Cardiac atrium fibroblast (primary cell): ENCODE data around the gene LEFTY2. TPM values are rescaled to one million over a fixed set of nuclear protein-coding genes. Genes with fewer than 3 reads are reported as not detected.

Experiments
- total RNA-seq: library from RNA; depleted of rRNA; stranded (reverse); fragments of >200 nt; gene quantifications from 2 replicates; pipeline ENCODE4 v1.2.3, GENCODE V29; 2015

The LEFTY2 gene
- total RNA-seq = not detected in 2 replicates

GRCh38 chr1:225941187-225941941 is at the start of gene LEFTY2:
Gene LEFTY2, minus strand, starts transcription at chr1:225941220. Its CDS starts 80 bp downstream, at chr1:225941140.

GRCh38 chr1:225923692-225924555 is 17.1 kb downstream of the LEFTY2 start, which contains the start of gene PYCR2:
Gene PYCR2, minus strand, starts transcription at chr1:225924250. Its CDS starts 140 bp downstream, at chr1:225924110.

GRCh38 chr1:225888898-225889601 is 52.0 kb downstream of the LEFTY2 start, which contains the start of gene LEFTY1:
Gene LEFTY1, minus strand, starts transcription at chr1:225889146. Its CDS starts 80 bp downstream, at chr1:225889066.

Other genes with a start within 250 kb of the LEFTY2 start
- gene SRP9, start 163.4 kb downstream of the LEFTY2 start, total RNA-seq = 176 and 180 TPM in 2 replicates
- gene EPHX1, start 131.1 kb downstream of the LEFTY2 start, total RNA-seq = 78.3 and 125 TPM in 2 replicates
- gene TMEM63A, start 58.8 kb downstream of the LEFTY2 start, total RNA-seq = 12.6 and 18.4 TPM in 2 replicates
- 0.18 TPM in 1 of 2 replicates, not detected in the other for gene LEFTY1, start 52.1 kb downstream of the LEFTY2 start, total RNA-seq
- 46.5 and 47.5 TPM in 2 replicates for gene PYCR2, start 17.0 kb downstream of the LEFTY2 start, total RNA-seq
- gene SDE2, start 58.1 kb upstream of the LEFTY2 start, total RNA-seq = 16.4 and 19.8 TPM in 2 replicates
- gene H3-3A, start 121.5 kb upstream of the LEFTY2 start, total RNA-seq = 266 and 271 TPM in 2 replicates
- 44.4 and 58.0 TPM in 2 replicates for gene ACBD3, start 245.5 kb upstream of the LEFTY2 start, total RNA-seq